NCI-H146 treated with DMSO at 0.1 percent for 48 hours (cell line): Measurements from ENCODE around the gene SYTL2.
"Not testable (repeated sequence)": the region's sequence is repeated elsewhere in the genome, so short reads cannot be mapped to it uniquely, and the experiment has no call there.

Experiments
- DNase-seq: peaks from one replicate; lab custom pipeline; 2025; ENCODE audit not compliant: unreplicated experiment; lab: John Stamatoyannopoulos, UW

SYTL2 gene

GRCh38 chr11:85698195-85698594 lies 112.7 kb downstream of the SYTL2 start:
- DNase-seq, result no peak

- DNase-seq, result no peak
These were observed 113.2 kb downstream of the SYTL2 start for GRCh38 chr11:85697747-85698146.

GRCh38 chr11:85695546-85695945 lies 115.4 kb downstream of the SYTL2 start:
- no peak for DNase-seq

- no peak for DNase-seq
These were observed 116.5 kb downstream of the SYTL2 start for GRCh38 chr11:85694385-85694980.

- peak; percentile 91 for DNase-seq
These were observed 125.0 kb downstream of the SYTL2 start, which contains the start of gene CCDC89 for GRCh38 chr11:85685820-85686459. Gene CCDC89 (minus strand): TSS chr11:85686195. CDS start chr11:85686130, 65 bp downstream.

GRCh38 chr11:85685125-85685819 lies 125.7 kb downstream of the SYTL2 start:
- peak; percentile 52 for DNase-seq

- DNase-seq, result no peak
These were observed 128.3 kb downstream of the SYTL2 start for GRCh38 chr11:85682330-85683305.

- no peak for DNase-seq
These were observed 130.0 kb downstream of the SYTL2 start for GRCh38 chr11:85680897-85681296.

GRCh38 chr11:85679576-85679975 lies 131.4 kb downstream of the SYTL2 start:
- no peak for DNase-seq

GRCh38 chr11:85673393-85673792 lies 137.5 kb downstream of the SYTL2 start:
- DNase-seq, result no peak

- DNase-seq, result no peak
These were observed 138.6 kb downstream of the SYTL2 start for GRCh38 chr11:85672105-85672902.

- not testable (repeated sequence) for DNase-seq
These were observed 139.8 kb downstream of the SYTL2 start for GRCh38 chr11:85670949-85671663.

- no peak for DNase-seq
These were observed 142.8 kb downstream of the SYTL2 start for GRCh38 chr11:85668157-85668556.

- no peak for DNase-seq
These were observed 144.3 kb downstream of the SYTL2 start for GRCh38 chr11:85666687-85667086.

- no peak for DNase-seq
These were observed 145.2 kb downstream of the SYTL2 start for GRCh38 chr11:85665733-85666132.

- peak; percentile 89 for DNase-seq
These were observed 146.1 kb downstream of the SYTL2 start, which contains the start of gene CREBZF for GRCh38 chr11:85664615-85665481. Gene CREBZF (minus strand): TSS chr11:85665129. CDS start chr11:85664875, 254 bp downstream.

GRCh38 chr11:85663753-85664614 lies 147.0 kb downstream of the SYTL2 start:
- peak; percentile 55 for DNase-seq
